ENCODE measurements around the gene R3HDML. TPM values are rescaled to one million over a fixed set of nuclear protein-coding genes. Genes with fewer than 3 reads are reported as not detected.
A peak's percentile ranks its signal among the peaks of the same experiment; 100 is the strongest.

R3HDML gene
- total and polyA plus RNA-seq, 9 of the 15 experiments (the other 6 are each of a cell fraction or from before 2014, with no cell fraction given) = not detected

DNA sequence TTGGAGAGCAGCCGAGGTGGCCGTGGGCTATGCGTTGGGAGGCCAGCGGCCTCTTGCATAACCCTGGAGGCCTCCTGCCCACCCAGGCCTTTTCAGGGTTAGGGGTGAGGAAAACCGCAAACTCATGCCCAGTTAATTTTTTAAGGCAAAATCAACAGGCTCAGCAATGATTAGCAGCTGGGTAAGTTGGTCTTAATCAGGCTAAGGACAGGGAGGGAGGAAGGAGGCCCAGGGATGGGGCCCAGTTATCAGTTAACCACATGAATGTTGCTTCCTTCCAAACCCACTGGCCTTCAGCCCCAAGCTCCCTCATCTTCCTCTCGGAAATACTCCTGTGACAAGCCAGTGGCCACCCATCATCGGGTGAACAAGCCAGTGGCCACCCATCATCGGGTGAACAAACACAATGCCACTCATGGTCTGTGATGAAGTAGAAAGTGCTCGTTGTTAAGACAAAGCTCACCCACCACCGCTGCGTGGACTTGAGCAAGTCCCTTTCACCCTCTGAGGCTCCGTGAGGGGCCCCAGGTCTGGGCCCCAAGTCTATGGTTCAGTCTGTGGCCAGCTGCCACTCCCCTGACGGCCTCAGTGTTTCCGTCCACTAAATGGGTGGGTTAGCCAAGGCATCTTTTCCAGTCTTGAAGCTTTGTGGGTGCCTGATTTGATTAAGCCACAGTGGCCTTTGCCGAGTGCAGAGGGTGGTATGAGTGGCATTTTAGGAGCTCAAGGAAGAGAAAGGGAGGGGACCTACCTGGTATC is 58.0 kb downstream of the R3HDML start (continued):
- TF ChIP-seq AFF1 (IDR thresholded peaks at IDR 0.05; ENCODE audit: low read depth in 1 of 2, partially characterized antibody in 2 of 2) = no peak
- TF ChIP-seq PHTF2 (CRISPR knock-in tag; IDR thresholded peaks at IDR 0.05) = no peak
- 0 out of 2 replicates have a peak, but pooled peaks have one; percentile 15 for TF ChIP-seq IRF2 (CRISPR knock-in tag; IDR thresholded peaks at IDR 0.05)
- no peak for TF ChIP-seq POLR2AphosphoS2 (IDR thresholded peaks at IDR 0.05; ENCODE audit: low read length)
- TF ChIP-seq STAT5B (CRISPR knock-in tag; IDR thresholded peaks at IDR 0.05) = no peak
- TF ChIP-seq, protein P1, sequence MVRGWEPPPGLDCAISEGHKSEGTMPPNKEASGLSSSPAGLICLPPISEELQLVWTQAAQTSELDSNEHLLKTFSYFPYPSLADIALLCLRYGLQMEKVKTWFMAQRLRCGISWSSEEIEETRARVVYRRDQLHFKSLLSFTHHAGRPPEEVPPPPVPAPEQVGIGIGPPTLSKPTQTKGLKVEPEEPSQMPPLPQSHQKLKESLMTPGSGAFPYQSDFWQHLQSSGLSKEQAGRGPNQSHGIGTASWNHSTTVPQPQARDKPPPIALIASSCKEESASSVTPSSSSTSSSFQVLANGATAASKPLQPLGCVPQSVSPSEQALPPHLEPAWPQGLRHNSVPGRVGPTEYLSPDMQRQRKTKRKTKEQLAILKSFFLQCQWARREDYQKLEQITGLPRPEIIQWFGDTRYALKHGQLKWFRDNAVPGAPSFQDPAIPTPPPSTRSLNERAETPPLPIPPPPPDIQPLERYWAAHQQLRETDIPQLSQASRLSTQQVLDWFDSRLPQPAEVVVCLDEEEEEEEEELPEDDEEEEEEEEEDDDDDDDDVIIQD (CRISPR knock-in tag; IDR thresholded peaks at IDR 0.05) = no peak
- TF ChIP-seq RAD51 (IDR thresholded peaks at IDR 0.05; ENCODE audit: borderline replicate concordance, low read depth) = no peak
- TF ChIP-seq SMAD1 (IDR thresholded peaks at IDR 0.05; ENCODE audit: low read depth, low read length, partially characterized antibody) = no peak
- peak; percentile 82 for TF ChIP-seq TEAD4 (IDR thresholded peaks at IDR 0.05; ENCODE audit: low read length)
- TF ChIP-seq TEAD4 (CRISPR knock-in tag; IDR thresholded peaks at IDR 0.05; ENCODE audit: borderline replicate concordance) = no peak
- TF ChIP-seq NELFE (IDR thresholded peaks at IDR 0.05; ENCODE audit: insufficient read depth, insufficient read length) = no peak
- TF ChIP-seq, protein P2, sequence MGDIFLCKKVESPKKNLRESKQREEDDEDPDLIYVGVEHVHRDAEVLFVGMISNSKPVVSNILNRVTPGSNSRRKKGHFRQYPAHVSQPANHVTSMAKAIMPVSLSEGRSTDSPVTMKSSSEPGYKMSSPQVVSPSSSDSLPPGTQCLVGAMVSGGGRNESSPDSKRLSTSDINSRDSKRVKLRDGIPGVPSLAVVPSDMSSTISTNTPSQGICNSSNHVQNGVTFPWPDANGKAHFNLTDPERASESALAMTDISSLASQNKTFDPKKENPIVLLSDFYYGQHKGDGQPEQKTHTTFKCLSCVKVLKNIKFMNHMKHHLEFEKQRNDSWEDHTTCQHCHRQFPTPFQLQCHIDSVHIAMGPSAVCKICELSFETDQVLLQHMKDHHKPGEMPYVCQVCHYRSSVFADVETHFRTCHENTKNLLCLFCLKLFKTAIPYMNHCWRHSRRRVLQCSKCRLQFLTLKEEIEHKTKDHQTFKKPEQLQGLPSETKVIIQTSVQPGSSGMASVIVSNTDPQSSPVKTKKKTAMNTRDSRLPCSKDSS (IDR thresholded peaks at IDR 0.05; ENCODE audit: low read depth, partially characterized antibody) = no peak
- TF ChIP-seq HMG20A (CRISPR knock-in tag; conservative IDR thresholded peaks at IDR 0.05) = no peak
- TF ChIP-seq HCFC1 (IDR thresholded peaks at IDR 0.05; ENCODE audit: low read depth, low read length) = no peak
- TF ChIP-seq, protein P3, sequence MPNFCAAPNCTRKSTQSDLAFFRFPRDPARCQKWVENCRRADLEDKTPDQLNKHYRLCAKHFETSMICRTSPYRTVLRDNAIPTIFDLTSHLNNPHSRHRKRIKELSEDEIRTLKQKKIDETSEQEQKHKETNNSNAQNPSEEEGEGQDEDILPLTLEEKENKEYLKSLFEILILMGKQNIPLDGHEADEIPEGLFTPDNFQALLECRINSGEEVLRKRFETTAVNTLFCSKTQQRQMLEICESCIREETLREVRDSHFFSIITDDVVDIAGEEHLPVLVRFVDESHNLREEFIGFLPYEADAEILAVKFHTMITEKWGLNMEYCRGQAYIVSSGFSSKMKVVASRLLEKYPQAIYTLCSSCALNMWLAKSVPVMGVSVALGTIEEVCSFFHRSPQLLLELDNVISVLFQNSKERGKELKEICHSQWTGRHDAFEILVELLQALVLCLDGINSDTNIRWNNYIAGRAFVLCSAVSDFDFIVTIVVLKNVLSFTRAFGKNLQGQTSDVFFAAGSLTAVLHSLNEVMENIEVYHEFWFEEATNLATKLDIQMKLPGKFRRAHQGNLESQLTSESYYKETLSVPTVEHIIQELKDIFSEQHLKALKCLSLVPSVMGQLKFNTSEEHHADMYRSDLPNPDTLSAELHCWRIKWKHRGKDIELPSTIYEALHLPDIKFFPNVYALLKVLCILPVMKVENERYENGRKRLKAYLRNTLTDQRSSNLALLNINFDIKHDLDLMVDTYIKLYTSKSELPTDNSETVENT (CRISPR knock-in tag; IDR thresholded peaks at IDR 0.05) = no peak
- no peak for TF ChIP-seq BRD9 (IDR thresholded peaks at IDR 0.05; ENCODE audit: low read depth, partially characterized antibody)
- TF ChIP-seq NEUROD1 (IDR thresholded peaks at IDR 0.05; ENCODE audit: borderline replicate concordance, low read depth, low read length, partially characterized antibody) = no peak
- TF ChIP-seq PHF20 (IDR thresholded peaks at IDR 0.05; ENCODE audit: partially characterized antibody) = no peak

All from K562 (cell line).